Measurements from ENCODE around the gene LAPTM5.

Gene LAPTM5, protein sequence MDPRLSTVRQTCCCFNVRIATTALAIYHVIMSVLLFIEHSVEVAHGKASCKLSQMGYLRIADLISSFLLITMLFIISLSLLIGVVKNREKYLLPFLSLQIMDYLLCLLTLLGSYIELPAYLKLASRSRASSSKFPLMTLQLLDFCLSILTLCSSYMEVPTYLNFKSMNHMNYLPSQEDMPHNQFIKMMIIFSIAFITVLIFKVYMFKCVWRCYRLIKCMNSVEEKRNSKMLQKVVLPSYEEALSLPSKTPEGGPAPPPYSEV

DNA sequence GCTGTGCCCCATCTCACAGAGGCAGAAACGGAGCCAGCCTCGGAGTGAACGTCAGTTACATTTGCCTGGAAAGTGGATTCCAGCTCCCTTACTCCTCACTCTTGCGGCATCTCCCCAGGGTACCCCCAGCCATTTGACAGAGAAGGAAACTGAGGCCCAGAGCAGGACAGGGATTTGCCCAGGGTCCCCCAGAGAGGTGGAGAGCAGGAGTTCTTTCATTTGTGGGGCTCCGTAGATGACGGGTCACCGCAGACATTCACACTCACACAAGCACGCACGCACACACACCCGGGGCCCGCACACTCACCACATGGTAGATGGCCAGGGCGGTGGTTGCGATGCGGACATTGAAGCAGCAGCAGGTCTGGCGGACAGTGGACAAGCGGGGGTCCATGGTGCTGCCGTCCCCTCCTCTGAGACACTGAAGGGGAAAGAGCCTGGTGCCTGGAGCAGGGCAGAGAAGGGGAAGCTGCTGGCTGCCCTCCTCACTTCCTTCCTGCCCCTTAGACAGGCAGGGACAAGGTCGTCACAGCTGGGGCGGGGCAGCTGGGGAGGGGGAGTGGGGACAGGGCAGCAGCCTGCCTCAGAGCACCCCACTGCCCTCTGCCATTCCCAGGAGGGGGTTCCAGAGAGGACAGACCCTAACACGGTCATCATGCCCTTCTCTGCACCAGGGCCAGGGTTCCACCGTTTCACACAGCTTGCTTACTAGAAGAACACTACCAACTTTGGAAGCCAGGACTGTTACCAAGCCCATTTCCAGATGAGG, at the start of gene LAPTM5:
Gene LAPTM5, minus strand, starts transcription at position 423 of the 769 bp plus-strand sequence. Its CDS starts 29 bp downstream, at position 394.
- no peaks in the 10 kb centered on the region for H3K9me3 ChIP-seq (ENCODE audit: low read length)
- peak within 1 kb of the TSS; percentile 22 for H3K27ac ChIP-seq (ENCODE audit: low read depth, low read length)
- peaks cover 17% of the 10 kb centered on the region for H3K4me1 ChIP-seq (ENCODE audit: insufficient read depth, low read length)
- no peaks in the 10 kb centered on the region for H3K27me3 ChIP-seq (ENCODE audit: control insufficient read depth in 1 of 2, insufficient read depth in 2 of 2, low read length in 2 of 2)
- no peaks in the 10 kb centered on the region for H3K36me3 ChIP-seq (ENCODE audit: insufficient read depth, low read length)
- peak within 1 kb of the TSS in 1 of 2 donors; percentile 44 for H3K4me3 ChIP-seq (ENCODE audit: low read depth in 1 of 2, low read length in 2 of 2)
- H3K9ac ChIP-seq (ENCODE audit: low read length), result peak within 1 kb of the TSS; percentile 2

DNA sequence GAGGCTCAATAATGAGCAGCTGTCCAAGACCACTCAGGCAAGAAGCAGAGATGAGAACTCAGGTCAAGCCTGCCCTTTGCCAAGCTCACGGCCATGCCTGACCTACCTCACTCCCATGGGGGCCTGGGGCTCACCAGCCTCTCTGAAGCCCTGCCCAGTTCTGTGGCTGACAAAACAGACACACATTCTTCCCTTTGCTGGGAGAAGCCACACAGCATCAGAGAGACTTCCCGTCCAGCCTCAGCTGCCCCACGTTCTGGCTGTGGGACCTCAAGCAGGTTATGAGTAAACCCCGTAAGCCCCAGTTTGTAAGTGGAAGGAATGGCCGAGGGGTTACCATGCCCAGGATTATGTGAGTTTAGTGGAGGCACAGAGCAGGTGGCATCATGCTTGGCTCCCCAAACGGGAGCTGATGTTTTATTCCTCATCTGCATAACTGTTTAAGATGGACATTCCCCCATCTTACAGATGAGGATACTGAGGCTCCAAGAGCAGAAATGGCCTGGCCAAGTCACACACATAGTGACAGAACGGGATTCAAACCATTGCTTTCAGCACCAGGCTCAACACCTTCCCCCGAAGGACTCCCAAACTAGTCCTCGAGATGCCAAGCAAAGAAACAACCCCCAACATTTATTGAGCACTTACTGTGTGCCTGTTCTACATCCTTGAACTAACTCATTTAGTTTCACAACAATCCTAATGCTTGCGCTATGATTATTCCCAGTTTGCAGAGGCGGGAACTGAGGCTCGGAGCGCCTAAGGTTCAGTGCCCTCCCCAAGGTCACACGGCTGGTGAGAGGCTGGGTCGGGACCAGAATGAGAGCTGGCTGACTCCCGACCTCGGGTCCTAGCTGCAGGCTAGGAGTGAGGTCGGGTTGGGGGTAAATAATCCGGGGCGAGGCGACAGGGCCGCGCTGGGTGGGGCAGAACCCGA, 49.1 kb upstream of the LAPTM5 start:
- no peak overlapping the region for H3K9ac ChIP-seq (ENCODE audit: low read length)
- no peaks in the 10 kb centered on the region for H3K9me3 ChIP-seq (ENCODE audit: low read length)
- H3K27me3 ChIP-seq (ENCODE audit: control insufficient read depth in 1 of 2, insufficient read depth in 2 of 2, low read length in 2 of 2), result no peaks in the 10 kb centered on the region
- H3K36me3 ChIP-seq (ENCODE audit: insufficient read depth, low read length), result no peaks in the 10 kb centered on the region
- no peak overlapping the region for H3K4me3 ChIP-seq (ENCODE audit: low read depth in 1 of 2, low read length in 2 of 2)
- peaks cover 40% of the 10 kb centered on the region for H3K4me1 ChIP-seq (ENCODE audit: insufficient read depth, low read length)
- H3K27ac ChIP-seq (ENCODE audit: low read depth, low read length), result peak overlapping the region; percentile 28

DNA sequence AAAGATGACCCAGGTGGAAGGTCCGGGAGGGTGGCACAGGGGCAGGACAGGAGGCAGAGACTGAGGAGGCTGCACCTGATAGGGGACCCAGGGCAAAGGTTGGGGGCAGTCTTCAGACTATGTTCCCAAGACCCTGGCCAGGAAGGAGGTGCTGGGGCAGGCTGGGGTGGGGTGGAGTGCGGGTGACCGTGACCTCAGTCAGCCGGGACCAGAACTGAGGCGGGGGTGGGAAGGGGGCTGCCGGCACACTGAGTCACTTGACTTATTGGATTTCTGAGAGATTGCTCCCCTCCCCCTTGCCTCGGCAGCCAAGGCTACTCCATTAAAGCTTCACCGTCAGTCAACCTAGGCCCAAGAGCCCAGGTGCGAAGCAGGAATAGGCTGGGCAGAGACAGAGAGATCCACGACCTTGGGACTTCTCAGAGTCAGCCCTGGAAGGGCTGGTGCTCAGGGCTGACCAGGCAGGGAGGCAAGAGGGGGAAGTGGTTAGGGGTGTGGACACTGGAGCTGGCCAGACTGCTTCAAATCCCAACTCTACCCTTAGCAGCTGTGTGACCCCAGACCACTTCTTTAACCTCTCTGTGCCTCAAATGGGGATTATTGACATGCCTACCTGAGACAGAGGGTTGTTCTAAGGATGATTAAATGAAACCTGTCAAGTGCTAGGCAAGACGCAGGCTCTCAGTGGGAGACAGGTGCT, 47.9 kb upstream of the LAPTM5 start:
- H3K4me1 ChIP-seq (ENCODE audit: insufficient read depth, low read length), result peaks cover 39% of the 10 kb centered on the region
- H3K9ac ChIP-seq (ENCODE audit: low read length), result no peak overlapping the region
- H3K4me3 ChIP-seq (ENCODE audit: low read depth in 1 of 2, low read length in 2 of 2), result no peak overlapping the region
- no peaks in the 10 kb centered on the region for H3K27me3 ChIP-seq (ENCODE audit: control insufficient read depth in 1 of 2, insufficient read depth in 2 of 2, low read length in 2 of 2)
- H3K9me3 ChIP-seq (ENCODE audit: low read length), result no peaks in the 10 kb centered on the region
- no peaks in the 10 kb centered on the region for H3K36me3 ChIP-seq (ENCODE audit: insufficient read depth, low read length)
- H3K27ac ChIP-seq (ENCODE audit: low read depth, low read length), result no peak overlapping the region

DNA sequence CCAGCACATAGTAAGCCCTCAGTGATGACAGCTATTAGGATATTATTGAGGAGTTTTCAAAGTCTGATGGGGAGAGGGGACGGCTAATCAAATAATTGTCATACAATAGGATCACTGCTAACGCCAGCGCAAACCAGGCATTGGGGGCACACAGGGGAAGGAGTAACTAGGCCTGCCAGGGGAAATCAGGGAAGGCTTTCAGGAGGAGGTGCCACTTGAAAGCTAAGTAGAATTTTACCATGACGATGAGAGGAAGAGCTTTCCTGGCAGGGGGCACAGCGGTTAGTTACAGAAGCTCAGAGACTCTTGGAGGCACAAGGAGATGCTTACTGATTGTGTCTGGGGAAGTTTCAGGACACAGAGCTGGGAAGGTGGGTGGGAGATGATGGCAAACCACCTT, 47.2 kb upstream of the LAPTM5 start:
- H3K27ac ChIP-seq (ENCODE audit: low read depth, low read length), result no peak overlapping the region
- H3K4me3 ChIP-seq (ENCODE audit: low read depth in 1 of 2, low read length in 2 of 2), result no peak overlapping the region
- no peaks in the 10 kb centered on the region for H3K9me3 ChIP-seq (ENCODE audit: low read length)
- no peaks in the 10 kb centered on the region for H3K36me3 ChIP-seq (ENCODE audit: insufficient read depth, low read length)
- no peaks in the 10 kb centered on the region for H3K27me3 ChIP-seq (ENCODE audit: control insufficient read depth in 1 of 2, insufficient read depth in 2 of 2, low read length in 2 of 2)
- peaks cover 33% of the 10 kb centered on the region for H3K4me1 ChIP-seq (ENCODE audit: insufficient read depth, low read length)
- no peak overlapping the region for H3K9ac ChIP-seq (ENCODE audit: low read length)

DNA sequence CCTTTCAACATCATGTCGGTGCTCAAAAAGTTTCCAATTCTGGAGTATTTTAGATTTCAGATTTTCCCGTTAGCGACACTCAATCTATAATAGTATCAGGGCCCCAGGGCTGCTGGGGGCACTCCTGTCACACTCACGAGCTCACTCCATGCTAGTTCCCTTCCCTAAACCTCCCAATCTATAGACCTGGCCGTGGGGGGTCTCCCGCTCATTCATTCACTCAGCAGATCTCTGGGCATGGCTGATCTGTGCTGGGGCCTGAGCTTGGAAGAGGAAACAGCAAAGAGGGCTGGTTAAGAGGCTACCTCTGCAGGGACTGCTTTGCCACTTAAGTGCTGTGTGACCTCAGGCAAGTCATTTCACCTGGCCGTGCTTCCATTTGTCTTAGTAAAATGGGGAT, 46.8 kb upstream of the LAPTM5 start:
- H3K36me3 ChIP-seq (ENCODE audit: insufficient read depth, low read length), result no peaks in the 10 kb centered on the region
- no peaks in the 10 kb centered on the region for H3K27me3 ChIP-seq (ENCODE audit: control insufficient read depth in 1 of 2, insufficient read depth in 2 of 2, low read length in 2 of 2)
- H3K27ac ChIP-seq (ENCODE audit: low read depth, low read length), result no peak overlapping the region
- H3K4me3 ChIP-seq (ENCODE audit: low read depth in 1 of 2, low read length in 2 of 2), result no peak overlapping the region
- H3K4me1 ChIP-seq (ENCODE audit: insufficient read depth, low read length), result peaks cover 28% of the 10 kb centered on the region
- H3K9ac ChIP-seq (ENCODE audit: low read length), result no peak overlapping the region
- H3K9me3 ChIP-seq (ENCODE audit: low read length), result no peaks in the 10 kb centered on the region

DNA sequence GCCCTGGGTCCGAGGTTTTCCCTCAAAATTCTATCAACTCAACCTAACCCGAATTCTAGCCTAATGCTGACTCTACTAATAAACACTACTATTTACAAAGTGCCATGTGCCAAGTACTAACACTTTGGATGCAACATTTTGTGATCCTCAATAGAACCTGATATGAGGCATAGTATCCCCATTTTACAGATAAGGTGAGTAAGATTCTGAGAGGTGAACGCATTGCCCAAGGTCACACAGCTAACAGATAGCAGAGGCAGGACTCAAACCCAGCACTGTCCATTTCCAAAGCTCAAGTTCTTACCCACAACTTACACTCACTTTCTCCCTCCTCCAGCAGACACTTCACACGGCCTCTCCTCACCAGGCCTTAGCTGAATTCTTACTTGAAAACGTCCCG, 46.0 kb upstream of the LAPTM5 start:
- Histone ChIP-seq H3K4me3 (ENCODE audit: low read depth in 1 of 2, low read length in 2 of 2) (no peak overlapping the region), H3K27ac (ENCODE audit: low read depth, low read length) (no peak overlapping the region), H3K9ac (ENCODE audit: low read length) (no peak overlapping the region), H3K4me1 (ENCODE audit: insufficient read depth, low read length) (peaks cover 28% of the 10 kb centered on the region), H3K36me3 (ENCODE audit: insufficient read depth, low read length) (no peaks in the 10 kb centered on the region), H3K27me3 (ENCODE audit: control insufficient read depth in 1 of 2, insufficient read depth in 2 of 2, low read length in 2 of 2) (no peaks in the 10 kb centered on the region), H3K9me3 (ENCODE audit: low read length) (no peaks in the 10 kb centered on the region)

DNA sequence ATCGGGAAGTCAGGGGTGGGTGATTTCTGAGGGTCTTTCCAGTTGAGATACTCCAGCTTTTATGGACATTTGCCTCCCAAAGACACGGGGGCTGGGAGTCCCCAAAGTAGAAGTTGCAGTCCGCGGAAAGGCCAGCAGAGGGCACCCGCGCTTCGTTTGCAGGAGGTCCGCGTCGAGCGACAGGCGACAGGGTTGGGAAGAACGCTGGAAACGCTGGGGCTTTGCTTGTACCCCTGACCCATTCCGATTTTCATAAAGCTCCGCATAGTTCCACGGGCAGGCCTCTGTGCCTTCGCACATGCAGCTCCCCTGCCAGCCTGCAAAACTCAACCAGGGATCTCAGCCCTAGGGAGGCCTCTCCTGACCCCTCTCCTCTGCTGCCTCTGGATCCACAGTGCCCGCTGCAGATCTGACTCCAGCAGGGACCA, 44.2 kb upstream of the LAPTM5 start:
- Histone ChIP-seq H3K9ac (ENCODE audit: low read length) (no peak overlapping the region), H3K9me3 (ENCODE audit: low read length) (no peaks in the 10 kb centered on the region), H3K27me3 (ENCODE audit: control insufficient read depth in 1 of 2, insufficient read depth in 2 of 2, low read length in 2 of 2) (no peaks in the 10 kb centered on the region), H3K27ac (ENCODE audit: low read depth, low read length) (peak overlapping the region; percentile 47), H3K4me1 (ENCODE audit: insufficient read depth, low read length) (peaks cover 17% of the 10 kb centered on the region), H3K4me3 (ENCODE audit: low read depth in 1 of 2, low read length in 2 of 2) (no peak overlapping the region), H3K36me3 (ENCODE audit: insufficient read depth, low read length) (no peaks in the 10 kb centered on the region)

DNA sequence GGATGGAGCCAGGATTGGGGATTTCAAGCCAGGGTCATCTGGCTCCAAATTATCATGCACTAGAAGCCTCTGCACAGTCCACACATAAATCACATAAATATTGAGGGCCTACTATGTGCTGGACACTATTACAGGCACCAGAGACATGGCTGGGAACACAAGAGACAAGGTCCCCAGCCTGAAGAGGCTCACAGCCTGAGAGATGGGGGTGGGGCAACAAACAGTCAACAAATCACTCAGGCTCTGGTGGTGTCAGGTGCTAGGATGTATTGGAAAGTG, 41.6 kb upstream of the LAPTM5 start:
- Histone ChIP-seq H3K4me3 (ENCODE audit: low read depth in 1 of 2, low read length in 2 of 2) (no peak overlapping the region), H3K9me3 (ENCODE audit: low read length) (no peaks in the 10 kb centered on the region), H3K36me3 (ENCODE audit: insufficient read depth, low read length) (no peaks in the 10 kb centered on the region), H3K27ac (ENCODE audit: low read depth, low read length) (no peak overlapping the region), H3K4me1 (ENCODE audit: insufficient read depth, low read length) (peaks cover 29% of the 10 kb centered on the region), H3K27me3 (ENCODE audit: control insufficient read depth in 1 of 2, insufficient read depth in 2 of 2, low read length in 2 of 2) (no peaks in the 10 kb centered on the region), H3K9ac (ENCODE audit: low read length) (no peak overlapping the region)

DNA sequence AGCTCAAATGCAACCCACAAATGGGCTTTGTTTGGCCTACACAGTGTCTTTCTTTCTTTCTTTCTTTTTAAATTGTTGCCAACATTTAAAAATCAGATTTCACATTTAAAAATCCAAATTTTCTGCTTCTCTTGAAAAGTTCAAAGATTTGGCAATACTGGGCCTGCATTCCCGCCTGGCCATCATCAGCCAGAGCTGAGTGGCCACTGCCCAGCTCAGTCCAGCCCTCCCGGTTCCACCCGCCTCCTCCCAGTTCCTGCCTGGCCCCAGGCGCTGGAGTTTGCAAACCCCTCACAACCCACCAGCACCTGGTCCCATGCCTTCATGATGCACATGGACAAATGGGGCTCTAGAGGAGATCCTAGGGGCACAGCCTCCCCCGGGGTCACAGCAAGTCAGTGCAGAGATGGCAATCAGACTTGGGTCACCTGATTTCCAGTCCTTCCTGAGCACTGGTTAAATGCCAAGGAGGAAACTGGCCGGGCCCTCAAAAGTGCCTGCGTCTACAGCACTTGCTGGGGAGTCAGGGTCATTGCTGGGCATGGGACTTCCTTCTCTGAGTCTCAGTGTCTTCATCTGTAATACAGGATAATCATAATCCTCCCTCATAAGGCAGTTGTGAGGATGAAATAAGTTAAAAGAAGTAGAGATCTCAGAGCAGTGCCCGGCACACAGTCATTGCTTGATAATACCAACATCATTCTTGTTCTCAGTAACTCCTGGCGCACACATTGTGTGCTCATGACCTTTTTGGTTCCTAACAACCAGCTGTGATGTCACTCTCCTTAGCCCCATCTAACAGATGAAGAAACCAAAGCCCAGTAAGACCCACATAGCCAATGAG, 41.0 kb upstream of the LAPTM5 start:
- Histone ChIP-seq H3K9me3 (ENCODE audit: low read length) (no peaks in the 10 kb centered on the region), H3K4me3 (ENCODE audit: low read depth in 1 of 2, low read length in 2 of 2) (no peak overlapping the region), H3K27me3 (ENCODE audit: control insufficient read depth in 1 of 2, insufficient read depth in 2 of 2, low read length in 2 of 2) (no peaks in the 10 kb centered on the region), H3K27ac (ENCODE audit: low read depth, low read length) (no peak overlapping the region), H3K4me1 (ENCODE audit: insufficient read depth, low read length) (peaks cover 29% of the 10 kb centered on the region), H3K36me3 (ENCODE audit: insufficient read depth, low read length) (no peaks in the 10 kb centered on the region), H3K9ac (ENCODE audit: low read length) (no peak overlapping the region)

DNA sequence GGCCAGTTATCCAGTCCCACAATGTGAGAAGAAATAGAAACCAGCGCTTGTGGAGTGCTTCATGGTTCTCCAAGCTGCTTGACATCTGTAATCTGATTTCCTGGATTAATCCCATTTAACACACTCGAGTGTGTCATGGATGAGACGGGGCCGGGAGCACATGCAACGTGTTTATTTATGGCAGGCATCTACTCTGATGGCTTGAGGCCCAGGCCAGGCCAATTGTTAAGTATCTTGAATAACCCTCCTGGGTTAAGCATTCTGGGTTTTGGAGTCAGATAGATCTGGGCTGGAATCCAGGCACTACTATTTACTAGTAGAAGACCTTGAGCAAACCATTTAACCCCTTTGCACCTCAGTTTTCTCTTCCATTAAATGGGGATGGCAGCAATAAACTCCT, 37.5 kb upstream of the LAPTM5 start:
- Histone ChIP-seq H3K4me1 (ENCODE audit: insufficient read depth, low read length) (peaks cover 20% of the 10 kb centered on the region), H3K36me3 (ENCODE audit: insufficient read depth, low read length) (no peaks in the 10 kb centered on the region), H3K27me3 (ENCODE audit: control insufficient read depth in 1 of 2, insufficient read depth in 2 of 2, low read length in 2 of 2) (no peaks in the 10 kb centered on the region), H3K4me3 (ENCODE audit: low read depth in 1 of 2, low read length in 2 of 2) (no peak overlapping the region), H3K27ac (ENCODE audit: low read depth, low read length) (no peak overlapping the region), H3K9me3 (ENCODE audit: low read length) (no peaks in the 10 kb centered on the region), H3K9ac (ENCODE audit: low read length) (no peak overlapping the region)
